H1 (cell line): Measurements from ENCODE around the gene GSK3B.

Experiments
- JUND ChIP-seq: IDR thresholded peaks from 2 replicates; pipeline ENCODE4 v1.6.1; 2011; ENCODE audit warnings: mild to moderate bottlenecking, improper control_type of control experiment, low read length
- POLR2A ChIP-seq, 2 experiments: IDR thresholded peaks; 1 replicate in 1 of 2; 2 replicates in 1 of 2; pipeline ENCODE4 v1.6.1; 2011; ENCODE audit warnings: low read depth in 2 of 2, low read length in 2 of 2, mild to moderate bottlenecking in 2 of 2; ENCODE audit errors: control extremely low read depth in 1 of 2
- YY1 ChIP-seq: IDR thresholded peaks from 2 replicates; pipeline ENCODE4 v1.6.1; 2011; ENCODE audit warnings: low read depth, mild to moderate bottlenecking, low read length

- TF ChIP-seq POLR2A (IDR thresholded peaks at IDR 0.05; ENCODE audit: control extremely low read depth in 1 of 2, low read depth in 2 of 2, low read length in 2 of 2), result no peak
- no peak for TF ChIP-seq JUND
- no peak for TF ChIP-seq YY1
Observed at GRCh38 chr3:119891944-119892721, 202.1 kb downstream of the GSK3B start.
